Activated CD4-positive, alpha-beta T cell treated with anti-CD3 and anti-CD28 coated beads for 4 hours (primary cell): ENCODE results near the gene ADARB2.
"Not testable (repeated sequence)": the region's sequence is repeated elsewhere in the genome, so short reads cannot be mapped to it uniquely, and the experiment has no call there.

Experiments used
- DNase-seq, 2 donors: peaks; one replicate each; pipeline ENCODE4 v3.0.0-alpha.2; 2020

The ADARB2 gene

DNA sequence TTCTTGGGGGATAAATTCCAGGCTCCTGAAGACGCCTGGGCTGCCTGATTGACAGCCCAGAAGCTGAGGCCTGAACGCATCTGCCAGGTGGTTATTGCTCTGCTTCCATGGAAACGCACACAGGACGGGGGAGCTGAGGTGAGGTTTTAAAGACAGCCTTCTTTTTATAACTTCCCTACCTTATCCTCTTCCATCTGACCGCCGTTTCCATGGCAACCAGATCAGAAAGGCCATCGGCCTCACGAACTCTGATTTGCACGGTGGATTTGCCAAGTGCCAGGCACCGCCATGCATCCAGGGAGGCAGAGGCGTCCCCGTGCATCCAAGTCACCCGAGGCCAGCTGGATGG is 260.9 kb downstream of the ADARB2 start:
- no peak for DNase-seq

DNA sequence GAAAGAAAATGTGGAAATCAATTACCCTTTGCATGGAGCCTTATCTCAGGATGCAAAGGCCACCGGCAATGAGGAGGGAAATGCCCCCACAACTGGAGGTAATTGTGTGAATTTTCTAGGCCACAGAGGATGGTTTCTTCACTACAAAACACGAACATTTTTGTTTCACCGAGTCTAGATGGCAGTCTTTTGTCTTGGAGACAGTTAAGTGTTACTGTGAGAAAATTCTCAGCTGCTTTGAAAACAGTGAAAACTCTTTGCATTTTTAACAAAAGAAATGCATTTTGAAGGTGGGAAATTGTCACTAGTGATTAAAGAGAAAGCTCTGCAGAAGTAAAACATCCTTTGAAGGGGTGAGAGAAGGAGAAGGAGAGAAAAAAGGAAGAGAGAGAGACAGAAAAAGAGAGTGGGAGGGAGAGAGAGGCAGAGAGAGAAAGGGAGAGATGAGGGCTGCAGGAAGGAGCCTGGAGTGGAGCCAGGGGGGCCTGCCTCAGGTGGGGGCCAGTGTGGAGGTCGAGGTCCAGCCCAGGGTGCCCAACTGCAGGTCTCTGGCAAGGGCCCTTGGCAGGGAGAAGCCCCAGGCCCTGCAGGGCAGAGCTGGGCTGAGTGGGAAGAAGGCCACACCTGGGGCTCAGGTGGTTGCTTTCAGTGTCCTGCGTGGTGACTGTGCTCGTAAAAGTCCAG is 261.4 kb downstream of the ADARB2 start:
- no peak for DNase-seq

DNA sequence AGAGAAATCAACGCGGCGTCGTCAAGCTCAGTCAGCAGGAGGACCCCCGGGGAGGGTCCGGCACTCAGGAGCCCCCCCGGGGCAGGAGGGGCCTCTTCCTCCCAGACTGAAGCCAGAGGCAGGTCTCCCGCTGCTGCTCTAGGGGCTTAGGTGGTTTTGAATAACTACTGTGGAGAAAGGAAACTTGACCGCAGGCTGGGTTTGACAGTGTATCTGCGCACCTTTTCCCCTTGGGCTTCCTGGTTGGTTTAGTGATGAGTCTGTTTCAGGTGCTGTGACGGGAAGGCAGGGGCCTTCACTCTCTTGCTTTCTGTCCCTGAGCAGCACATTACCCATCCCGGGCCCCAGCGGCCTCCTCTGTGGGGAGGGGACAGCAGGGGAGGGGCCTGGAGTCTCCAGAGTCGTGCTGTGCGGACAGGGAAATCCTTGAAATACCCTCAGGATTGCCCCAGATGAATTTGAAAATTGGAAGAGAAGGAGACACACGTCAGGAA is 262.2 kb downstream of the ADARB2 start:
- DNase-seq: no peak

DNA sequence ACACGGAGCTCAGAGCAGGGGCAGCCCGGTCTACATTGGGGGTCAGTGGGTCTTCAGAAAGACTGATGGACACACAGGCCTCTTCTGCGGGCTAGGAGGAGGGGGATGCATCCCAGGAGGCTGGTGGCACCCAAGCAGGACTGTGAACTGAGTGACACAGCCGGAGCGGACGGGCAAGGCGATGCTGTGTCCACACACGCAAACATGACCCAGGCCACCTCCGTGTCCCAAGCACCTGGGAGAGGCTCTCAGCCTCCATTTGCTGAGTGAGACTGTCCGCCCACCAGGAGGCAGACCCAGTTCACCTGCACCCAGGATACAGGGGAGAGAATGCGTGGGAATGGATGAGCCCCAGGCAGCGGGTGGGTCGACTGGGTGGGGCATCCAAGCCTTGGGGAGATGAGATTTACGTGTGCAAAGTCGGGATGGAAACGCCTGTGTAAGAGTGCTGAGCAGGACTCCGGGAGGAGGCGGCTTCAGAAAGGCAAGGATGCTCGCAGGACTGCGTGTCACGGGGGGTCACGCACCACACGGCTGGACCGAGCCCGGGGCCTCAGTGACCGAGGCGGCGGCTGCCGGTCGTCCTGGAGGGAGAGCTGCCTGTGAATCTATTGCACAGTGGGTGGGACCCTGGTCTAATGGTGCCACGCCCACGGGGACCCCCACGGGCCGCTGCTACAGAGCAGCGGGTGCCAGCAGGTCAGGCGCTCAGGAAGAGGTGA is 262.8 kb downstream of the ADARB2 start:
- no peak for DNase-seq

DNA sequence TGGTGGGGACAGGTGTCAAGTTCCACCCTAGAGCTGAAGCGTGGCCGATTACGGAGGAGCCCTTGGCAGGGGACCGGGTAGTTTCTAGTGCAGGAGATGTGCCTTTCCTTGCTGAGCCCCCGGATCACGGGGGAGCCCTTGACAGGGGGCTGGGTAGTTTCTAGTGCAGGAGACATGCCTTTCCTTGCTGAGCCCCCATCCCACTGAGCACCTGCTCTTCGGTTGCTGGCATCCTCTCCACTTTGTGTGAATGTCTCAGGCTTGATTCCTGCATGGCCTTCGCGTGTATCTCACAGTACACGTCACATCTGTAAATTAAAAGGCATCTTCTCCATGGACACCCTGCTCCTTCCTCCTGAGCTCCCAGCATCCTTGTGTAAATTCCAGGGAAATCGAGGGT is 263.5 kb downstream of the ADARB2 start:
- no peak for DNase-seq

DNA sequence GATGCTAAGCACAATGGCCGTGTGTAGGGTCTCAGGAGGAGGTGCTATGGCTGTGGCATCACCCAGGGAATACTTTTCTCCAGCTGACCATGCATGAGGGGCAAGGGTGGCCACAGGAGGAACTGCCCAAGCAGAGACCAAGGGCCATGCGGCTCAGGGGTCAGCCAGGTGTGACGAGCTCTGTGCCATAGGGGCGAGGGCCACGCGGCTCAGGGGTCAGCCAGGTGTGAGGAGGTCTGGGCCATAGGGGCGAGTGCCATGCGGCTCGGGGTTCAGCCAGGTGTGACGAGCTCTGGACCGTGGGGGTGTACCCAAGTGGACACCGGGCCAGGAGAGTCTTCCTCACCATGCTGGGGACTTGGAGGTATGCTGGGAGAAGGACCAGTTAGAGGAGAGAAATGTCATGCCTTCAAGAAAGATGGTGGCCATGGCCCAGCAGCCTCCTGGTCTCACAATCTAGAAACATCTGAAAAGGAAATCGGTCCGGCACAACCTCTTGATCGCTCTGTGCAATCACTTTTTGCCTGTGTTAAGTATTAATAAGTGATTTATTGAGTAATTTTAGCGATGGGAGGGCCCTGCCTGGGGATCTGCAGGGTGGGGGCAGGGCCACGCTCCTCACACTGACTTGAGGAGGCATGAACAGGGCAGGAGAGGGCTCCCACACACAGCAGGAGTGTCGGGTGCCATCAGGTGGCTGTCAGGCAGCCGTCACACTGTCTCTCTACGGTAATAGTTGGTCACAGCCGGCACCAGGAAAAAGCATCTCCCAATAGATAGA is 265.0 kb downstream of the ADARB2 start:
- DNase-seq: no peak

DNA sequence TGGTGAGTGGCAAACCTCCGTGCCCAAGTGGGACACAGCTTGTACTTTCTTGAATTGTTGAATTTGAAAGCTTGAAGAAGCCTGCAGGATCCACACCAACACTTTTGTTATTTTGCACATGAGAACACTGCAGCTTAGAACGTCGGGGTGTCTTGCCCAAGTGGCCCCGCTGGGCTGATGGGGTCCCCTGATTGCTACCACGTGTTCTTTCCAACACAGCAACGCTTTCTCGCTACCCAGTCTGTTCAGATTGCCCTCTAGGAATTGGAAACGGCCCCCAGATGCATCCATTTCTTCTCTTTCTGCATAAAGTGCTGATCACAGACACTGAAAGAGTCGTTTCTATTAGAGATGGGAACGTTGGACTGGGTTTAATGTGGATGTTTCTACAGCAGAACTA is 268.5 kb downstream of the ADARB2 start:
- no peak for DNase-seq

DNA sequence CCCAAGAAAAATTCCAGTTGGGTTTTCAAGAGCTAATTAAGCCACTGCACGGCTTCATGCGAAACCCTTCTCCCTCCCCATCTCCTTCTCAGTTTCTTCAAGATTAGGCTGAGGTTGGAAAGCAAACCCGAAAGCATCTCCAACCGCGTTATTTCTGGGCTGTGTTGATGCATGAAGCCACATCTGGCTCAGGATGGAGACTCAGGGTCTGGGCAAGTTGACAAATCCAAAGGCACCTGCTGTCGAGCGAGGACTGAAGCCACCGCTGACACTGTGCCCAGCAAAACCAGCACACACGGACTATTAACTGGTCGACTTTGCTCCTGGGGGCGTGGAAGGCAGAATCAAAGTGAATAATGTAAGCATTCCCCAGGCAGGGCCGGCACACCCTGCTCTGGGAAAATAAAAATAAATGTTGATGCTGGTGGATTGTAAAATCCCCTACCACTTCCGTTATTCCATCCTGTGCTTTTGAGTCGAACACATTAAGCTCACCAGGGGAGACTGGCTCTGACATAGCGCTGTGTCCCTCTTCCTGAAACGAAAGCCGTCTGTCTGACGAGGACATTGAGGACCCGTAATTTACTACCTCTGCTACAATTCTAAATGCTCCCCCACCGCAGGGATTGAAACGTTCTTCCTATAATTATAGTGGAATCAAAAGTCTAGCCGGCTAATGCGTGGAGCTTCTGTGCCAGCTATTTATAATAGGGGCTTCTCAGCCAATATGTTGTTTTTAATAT is 269.8 kb downstream of the ADARB2 start:
- DNase-seq: no peak

DNA sequence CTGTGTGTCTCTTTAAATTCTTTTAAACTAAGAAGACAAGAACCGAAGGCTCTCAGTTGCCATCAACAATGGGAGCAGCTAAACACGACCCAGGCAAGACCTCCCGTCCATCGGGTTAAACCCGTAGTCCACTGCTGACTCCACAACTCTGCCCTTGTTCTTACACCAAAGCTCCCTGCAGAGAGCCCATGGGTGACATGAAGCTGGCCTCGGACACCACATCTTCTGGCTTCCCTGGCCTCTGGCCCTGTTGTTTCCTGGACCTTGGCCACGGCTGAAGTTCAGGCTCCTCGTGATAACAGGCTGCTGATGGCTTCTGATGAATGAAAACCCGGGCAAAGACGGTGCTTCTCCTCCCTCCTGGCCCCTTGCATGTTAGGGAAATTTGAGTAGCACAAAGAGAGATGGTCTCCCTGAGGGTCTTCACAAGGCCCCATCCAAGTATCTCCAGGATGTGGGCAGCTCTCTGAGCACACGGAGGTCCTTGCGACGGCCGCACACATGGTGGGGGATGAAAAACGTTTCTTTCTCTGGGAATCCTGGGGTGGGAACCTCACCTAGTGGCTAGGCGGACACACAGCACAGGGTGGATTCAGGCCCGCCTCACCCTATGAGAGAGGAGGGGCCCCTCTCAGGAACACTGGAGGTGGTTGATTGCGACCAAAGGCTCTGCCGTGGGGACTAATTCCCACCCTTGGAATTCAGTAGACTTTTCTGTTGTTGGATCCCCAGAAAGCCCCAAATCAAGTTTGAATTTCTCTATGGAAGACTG is 271.1 kb downstream of the ADARB2 start:
- DNase-seq: no peak

DNA sequence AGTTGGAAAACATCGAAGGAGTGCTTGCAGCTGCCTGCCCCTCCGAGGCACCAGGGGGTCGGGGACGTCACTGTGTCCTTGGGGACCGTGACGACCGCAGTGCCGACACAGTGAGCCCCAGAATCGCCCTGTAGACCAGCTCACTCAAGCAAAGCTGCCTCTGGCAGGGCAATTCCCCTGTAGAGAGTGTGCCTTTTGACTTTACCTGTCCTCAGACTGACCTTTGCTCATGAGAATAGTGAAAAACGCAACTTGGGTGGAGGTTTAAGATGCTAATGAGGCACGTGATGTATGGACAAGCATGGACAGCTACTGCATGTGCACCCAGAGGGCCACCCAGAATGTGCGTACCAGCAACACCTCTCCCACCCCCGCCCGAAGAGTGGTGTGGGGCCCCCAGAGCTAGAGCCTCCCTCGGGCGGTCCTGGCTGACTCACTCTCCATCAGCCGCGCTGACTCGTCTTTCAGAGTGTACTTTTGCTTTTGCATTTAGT is 271.9 kb downstream of the ADARB2 start:
- DNase-seq: no peak

DNA sequence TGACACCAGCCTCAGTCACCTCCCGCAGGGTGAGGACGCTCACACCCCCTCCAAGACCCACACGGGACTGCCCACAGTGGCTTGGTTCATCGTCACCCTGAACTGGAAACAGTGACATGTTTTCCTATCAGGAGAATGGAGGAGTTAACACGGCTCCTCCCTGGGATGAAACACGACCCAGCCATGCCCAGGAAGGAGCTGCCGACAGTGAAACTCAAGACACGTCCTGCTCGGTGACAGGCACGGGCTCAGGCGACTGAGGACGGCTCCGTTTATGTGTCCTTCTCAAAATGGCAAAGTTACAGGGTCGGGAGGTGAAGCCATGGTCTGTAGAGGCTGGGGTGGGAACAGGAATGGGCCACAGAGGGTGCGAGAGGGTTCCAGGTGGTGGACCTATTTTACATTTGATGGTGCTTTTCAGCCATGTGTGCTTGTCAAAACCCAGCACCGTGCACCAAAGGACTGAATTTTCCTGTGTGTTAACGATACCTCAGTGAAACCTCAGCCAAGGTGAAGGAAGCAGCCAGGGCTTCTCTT is 272.4 kb downstream of the ADARB2 start:
- DNase-seq: no peak

DNA sequence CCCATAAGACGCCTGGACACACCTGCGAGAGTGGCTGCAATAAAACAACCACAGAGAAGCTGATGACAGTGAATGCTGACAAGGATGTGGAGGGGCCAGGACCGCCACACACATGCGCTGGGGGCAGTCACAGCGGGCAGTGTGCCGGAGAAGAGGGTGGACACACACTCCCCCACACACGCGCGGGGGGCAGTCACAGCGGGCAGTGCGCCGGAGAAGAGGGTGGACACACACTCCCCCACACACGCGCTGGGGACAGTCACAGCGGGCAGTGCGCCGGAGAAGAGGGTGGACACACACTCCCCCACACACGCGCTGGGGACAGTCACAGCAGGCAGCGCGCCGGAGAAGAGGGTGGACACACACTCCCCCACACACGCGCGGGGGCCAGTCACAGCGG is 273.4 kb downstream of the ADARB2 start:
- not testable (repeated sequence) for DNase-seq

DNA sequence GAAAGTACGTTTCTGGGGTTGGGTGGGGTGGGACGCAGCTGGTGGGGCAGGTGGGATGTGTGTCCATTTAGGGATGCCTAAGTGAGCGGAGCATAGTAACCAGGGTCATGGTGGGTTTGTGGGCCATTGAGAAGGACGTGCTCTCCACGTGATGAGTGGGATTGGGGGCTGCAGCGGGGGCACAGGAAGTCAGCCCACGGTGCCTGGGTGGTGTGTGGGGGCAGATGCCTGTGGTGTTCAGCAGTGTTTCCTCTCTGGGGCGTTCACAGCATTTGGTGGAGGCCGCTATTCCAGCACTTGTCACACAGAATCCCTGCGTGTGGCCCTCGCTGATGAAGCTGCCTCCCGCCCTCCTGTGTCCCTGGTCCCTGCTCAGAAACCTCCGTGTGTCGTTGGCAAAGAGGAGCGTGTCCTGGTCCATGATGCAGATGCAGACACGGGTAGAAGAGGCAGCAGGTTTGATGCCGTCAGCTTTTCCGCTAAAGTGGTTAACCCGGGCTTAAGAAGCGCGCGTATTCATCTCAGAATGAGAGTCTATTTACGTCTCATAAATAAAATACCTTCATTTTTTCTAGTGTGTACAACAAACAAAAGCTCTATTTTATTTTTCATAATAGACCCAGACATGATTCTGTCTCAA is 274.2 kb downstream of the ADARB2 start:
- no peak for DNase-seq

DNA sequence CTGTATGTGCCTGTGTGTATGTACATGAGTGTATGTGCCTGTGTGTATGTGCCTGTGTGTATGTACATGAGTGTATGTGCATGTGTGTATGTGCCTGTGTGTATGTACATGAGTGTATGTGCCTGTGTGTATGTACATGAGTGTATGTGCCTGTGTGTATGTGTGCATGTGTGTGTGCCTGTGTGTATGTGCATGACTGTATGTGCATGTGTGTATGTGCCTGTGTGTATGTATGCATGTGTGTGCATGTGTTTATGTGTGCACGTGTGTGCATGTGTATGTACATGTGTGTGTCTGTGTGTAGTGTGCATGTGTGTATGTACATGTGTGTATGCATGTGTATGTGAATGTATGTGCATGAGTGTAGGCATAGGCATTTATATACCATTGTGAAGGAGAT is 274.8 kb downstream of the ADARB2 start:
- DNase-seq: no peak

DNA sequence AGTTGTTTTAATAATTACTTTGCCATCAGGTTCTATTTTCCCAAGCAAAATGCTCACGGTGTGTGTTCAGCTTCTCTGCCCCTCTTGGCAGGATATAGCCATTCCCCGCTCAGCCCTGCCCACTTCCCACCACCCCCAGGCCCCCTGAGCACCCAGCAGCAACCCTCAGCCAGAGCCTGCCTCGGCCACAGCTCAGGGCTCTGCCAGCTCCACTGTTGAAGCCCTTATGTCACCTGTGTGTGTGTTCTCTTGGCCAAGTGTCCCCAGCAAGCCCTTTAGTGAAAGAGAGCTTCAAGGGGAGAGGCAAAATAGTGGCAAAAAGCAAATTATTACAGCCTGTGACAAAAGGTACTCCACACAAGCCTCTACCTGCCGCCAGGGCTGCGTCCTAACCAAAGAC is 275.3 kb downstream of the ADARB2 start:
- no peak for DNase-seq

DNA sequence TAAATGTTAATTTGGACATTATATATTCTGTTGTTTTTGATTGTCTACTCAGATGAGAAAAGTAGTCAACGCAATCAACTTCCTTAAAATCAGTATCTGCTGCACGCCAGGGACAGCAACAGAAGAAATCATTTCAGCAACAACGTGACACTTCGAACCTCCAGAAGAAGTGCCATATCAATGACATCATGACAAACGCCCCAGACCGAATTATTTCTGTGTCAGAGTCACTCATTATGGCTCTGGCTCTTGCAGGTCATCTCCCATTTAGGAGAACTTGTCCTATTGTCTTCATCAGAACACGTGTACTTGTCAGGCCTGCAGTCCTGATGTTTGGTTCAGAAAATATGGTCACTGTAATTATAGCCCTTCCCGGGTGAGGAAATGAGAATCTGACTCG is 276.3 kb downstream of the ADARB2 start:
- DNase-seq: no peak

DNA sequence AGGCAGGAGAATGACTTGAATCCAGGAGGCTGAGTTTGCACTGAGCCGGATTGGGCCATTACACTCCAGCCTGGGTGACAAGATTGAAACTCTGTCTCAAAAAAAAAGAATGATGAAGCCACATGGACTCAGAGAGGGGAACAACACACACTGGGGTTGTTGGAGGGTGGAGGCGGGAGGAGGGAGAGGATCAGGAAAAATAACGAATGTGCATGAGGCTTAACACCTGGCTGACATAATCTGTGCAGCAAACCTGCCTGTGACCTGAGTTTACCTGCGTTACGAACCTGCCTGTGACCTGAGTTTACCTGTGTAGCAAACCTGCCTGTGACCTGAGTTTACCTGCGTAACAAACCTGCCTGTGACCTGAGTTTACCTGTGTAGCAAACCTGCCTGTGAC is 277.7 kb downstream of the ADARB2 start:
- not testable (repeated sequence) for DNase-seq

DNA sequence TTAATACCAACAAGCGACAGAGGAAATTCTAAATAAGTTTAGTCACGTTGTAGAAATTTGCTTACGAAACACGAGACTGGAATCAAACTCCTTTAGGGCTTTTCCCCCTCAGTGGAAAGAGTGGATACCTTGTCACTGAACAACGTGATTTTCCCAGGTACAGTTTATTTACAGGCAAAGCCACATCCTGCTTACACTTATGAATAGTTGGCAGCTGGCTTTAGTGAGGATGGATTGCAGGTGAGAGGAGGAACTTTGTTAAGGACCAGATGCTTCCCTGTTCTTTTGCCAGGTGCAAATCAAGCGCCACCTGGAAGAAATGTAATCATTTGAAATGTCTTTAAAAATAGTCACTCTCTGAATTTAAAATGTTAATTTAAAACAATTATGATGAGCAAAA is 282.4 kb downstream of the ADARB2 start:
- DNase-seq: no peak

DNA sequence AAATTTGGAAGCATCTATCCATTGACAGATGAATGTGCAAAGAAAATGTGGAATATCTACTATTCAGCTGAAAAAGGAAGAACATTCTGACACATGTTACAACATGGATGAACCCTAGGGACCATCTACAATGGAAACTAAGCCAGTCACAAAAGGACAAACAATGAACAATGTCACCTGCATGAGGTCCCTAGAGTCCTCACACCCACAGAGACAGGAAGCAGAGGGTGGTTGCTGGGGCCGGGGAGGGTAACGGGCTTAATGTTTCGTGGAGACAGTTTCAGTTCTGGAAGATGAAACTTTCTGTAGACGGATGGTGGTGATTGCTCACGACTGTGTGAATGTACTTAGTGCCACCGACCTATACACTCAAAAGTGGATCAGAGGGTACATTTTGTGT is 282.9 kb downstream of the ADARB2 start:
- no peak for DNase-seq

DNA sequence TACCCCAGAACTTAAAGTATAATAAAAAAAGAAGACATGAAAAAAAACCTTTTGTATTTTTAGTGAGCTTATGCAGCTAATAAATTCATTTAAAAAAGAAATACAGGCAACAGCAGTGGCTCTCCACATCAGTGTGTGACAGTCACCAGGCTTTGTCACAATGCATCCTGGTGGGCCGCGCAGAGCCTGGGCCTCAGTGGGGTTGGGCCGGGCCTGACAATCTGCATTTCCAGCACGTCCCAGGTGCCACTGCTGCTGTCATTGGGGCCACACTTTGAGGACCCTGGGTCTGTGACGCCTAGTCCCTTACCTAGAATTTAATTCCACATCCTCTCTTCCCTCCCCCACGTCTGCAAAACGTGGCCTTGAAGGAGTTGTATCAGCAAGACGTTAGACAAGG is 284.5 kb downstream of the ADARB2 start:
- no peak for DNase-seq

DNA sequence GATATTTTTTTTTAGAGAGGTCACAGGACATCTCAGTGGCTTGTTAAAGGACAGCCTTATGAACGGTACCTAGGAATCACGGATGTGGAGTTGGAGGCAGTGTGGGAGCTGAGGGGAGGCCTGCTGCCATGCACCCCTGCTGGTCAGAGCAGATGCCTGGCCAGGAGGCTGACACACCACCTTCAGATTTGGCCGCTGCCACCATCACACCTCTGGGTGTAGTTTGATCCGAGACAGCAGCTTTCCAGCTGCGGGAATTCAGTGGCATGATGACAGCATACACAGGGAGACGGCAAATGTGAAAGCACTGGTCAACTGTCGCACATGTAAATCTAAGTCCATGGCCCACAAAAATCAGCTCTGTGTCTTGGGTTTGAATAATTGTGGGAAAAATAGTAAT is 285.4 kb downstream of the ADARB2 start:
- DNase-seq: no peak
